Non-pigmented ciliary epithelial cell (primary cell): ENCODE results near the gene USB1.
"Not testable (repeated sequence)": the region's sequence is repeated elsewhere in the genome, so short reads cannot be mapped to it uniquely, and the experiment has no call there.

Source experiments
- DNase-seq: peaks from one replicate; pipeline ENCODE4 v3.0.0-alpha.2; 2010; ENCODE audit warnings: low read depth

The USB1 gene

DNA sequence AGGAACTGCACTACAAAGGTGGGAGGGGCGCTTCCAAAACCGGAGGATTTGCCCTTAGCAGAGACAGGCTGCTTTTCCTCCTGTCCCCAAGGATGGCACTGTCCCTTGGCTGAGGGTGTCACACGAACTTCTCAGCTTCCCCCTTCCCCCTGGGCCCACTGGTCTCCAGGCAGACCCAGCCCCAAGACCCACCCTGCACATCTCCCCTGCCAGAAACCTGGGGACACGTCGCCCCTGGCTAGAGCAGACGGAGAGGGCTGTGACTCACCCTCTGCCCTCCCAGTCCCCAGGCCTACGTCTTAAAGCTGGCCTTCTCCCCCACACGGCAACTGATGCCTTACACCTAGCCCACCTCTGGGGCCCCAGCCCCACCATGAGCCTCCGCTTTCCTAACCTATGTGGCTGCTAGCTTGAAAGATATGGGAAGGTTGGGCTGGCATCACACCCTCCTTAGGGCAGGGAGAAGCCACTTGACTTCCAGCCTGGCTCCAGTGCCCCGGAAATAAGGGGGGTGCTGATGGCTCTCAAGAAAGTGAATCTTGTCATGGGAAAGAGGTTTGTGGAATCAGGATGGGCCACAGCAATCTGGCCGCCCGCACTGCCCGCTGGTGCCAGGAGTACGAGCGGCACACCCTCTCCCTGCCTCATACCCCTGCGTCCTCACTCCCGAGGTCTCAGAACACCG lies 5.3 kb upstream of the USB1 start:
- DNase-seq: no peak

DNA sequence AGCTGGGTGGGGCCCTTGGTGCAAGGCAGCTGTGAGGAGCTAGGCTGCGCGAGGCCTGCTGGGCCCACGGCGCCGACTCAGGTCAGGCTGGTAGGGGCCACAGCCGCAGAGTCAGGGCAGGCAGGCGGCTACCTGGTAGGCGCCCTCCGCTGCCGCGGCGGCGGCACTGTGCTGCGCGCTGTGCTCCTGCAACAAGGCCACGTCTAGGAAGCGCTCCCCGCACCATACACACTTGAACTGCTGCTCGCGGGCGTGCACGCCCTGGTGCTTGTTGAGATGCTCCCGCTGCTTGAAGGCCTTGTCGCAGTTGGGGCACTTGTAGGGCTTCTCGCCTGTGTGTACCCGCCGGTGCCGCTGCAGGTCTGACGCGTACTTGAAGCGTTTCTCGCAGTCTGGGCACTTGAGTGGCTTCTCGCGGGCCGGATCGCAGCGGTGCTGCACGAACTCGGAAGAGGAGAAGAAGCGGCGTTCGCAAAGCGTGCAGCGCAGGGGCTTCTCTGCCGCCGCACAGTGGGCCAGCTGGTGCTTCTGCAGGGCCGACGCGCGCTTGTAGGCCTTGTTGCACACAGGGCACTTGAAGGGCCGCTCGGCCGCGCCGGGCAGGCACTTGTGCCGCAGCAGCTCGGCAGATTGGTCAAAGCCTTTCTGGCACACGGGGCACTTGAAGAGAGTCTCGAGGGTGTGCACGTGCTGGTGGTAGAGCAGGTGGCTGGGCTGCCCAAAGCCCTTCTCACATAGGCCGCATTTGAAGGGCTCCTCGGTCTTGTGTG lies 4.6 kb upstream of the USB1 start:
- no peak for DNase-seq

DNA sequence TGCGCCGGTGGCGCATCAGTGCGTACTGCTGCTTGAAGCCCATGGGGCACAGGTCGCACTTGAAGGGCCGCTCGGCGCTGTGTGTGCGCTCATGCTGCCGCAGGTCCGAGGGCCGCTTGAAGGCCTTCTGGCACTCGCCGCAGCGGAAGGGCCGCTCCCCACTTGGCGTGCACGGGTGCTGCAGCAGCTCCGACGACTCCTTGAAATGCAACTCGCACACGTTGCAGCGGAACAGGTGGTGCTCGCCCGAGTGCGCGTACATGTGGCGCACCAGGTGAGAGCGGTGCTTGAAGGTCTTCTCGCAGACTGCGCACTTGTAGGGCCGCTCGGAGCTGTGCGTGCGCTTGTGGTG lies 4.1 kb upstream of the USB1 start:
- no peak for DNase-seq

DNA sequence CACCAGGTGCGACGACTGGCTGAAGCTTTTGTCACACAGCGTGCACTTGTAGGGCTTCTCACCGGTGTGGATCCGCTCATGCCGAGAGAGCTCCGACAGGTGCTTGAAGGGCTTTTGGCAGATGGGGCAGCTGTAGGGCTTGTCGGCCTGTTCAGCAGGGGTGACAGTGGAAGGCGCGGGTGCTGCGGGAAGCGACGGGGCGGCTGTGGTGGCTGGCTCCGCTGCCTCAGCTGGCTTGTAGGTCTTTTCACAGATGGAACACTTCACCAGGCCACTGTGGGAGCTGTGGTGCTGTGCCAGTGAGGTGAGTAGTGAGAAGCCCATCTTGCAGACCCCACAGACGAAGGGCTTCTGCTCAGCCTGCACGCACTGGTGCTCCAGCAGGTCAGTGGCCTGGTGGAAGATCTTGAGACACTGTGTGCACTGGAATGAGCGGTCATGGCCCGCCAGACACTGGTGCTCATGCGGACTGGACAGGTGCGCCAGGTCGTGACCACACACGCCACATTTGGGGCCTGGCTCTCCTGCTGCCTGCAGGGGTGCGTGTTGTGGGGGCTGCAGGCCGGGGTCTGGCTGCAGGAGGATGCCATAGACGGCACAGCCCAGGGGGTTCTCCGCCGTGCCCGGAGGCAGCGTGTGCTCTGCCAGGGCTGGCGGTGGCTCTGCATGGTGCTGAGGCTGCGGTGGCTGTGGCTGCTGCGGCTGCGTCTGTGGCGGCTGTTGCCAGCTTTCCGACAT lies 3.5 kb upstream of the USB1 start:
- DNase-seq: no peak

DNA sequence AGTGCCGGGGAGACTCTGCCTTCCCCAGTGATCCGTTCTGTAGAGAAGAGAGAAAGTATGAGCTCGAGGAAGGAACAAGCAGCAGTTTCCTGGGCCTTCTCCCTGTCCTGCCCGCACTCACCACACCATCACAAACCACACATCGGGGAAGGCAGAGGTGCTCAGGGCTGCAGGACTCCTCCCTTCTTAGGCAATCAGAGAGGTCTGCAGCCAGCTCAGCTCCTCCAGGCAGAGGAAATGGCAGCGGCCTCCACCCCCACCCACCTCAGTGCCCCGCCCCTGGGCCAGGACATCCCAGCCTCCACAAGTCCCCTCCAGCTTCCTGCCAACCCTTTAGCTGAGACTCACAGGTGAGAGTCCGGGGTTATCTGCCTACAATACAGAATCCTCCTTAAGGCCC lies 2.7 kb upstream of the USB1 start:
- DNase-seq: no peak

DNA sequence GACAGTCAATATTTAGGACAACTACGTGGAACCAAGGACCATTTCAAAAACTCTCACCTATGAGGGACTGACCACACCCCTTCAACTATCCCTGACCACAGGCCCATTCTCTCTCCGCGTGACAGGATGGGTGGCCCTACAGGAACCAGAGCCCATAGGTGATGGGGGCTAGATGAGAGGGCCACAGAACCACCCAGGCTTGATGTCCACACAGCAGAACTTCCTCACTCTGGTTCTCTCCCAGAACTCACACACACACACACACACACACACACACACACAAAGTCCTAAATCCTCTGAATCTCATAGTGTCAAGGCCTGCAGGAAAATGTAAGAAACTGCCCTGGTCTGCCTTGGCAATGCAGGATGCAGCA lies 2.2 kb upstream of the USB1 start:
- no peak for DNase-seq

DNA sequence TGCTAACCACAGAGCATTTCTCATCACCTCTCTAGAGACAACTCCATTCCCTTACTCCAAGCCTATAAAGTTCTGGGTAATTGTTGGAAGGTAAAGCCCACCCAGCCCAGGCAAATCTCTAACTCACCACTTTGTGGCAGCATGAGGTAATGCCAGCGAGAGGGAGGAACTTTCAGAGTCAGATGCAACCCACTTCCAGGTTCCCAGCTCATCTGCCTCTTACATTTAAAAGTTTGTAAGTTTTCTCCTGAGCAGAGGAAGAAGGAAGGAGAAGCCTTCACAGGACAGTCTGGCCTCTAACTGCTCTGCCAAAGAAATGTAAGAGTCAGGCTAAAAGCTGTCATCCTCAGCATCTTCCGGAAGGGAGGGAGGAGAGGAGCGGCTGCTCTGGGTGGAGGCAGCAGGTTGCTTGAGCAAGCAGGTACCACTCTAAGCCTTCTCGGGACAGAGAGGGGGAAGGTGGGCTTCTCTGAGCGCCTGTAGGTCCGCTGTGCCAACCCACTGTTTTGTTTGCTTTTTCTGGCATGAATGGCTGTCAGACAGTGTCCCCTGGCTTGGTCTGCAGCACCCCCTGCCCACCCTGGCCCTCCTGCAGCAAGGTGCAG lies 1.7 kb upstream of the USB1 start:
- DNase-seq: no peak

DNA sequence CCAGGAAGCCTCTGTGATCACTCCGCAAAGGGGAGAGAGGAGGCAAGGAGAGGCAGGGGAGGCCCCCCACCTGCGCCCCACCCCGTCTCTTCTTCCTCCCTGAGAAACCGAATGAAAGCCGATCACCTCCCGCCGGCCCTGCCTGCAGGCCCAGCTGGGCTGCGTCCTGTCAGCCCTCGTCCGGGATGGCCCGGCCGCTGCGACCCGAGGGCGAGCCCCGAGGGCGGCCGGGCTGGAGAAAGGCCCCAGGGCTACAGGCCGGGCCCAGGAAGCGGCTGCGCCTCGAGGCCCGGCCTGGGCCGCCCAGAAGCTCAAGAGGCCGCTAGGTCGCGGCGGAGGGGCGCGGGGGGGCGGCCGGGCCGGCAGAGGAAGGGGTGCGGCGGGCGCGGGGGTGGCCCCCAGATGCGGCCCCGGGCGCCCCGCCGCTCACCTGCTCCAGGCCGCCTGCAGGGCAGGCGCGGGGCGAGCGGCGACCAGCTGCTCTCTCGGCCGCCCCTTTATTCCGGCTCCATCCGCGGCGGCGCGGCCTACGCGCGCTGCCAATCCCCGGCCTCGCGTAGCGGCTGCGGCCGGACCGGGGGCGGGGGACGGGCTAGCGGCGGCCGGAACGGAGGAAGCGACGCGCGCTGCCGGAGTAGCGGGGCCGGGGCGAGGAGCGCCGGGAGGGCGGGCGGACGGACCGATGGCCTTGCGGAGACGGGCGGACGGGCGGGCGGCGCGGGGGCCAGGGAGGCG lies 1.1 kb upstream of the USB1 start, which contains the start of gene ZNF319:
Gene ZNF319, minus strand, starts transcription at position 702 of the 735 bp plus-strand sequence. CDS start 2,407 bp downstream, outside the sequence.
- DNase-seq: no peak

DNA sequence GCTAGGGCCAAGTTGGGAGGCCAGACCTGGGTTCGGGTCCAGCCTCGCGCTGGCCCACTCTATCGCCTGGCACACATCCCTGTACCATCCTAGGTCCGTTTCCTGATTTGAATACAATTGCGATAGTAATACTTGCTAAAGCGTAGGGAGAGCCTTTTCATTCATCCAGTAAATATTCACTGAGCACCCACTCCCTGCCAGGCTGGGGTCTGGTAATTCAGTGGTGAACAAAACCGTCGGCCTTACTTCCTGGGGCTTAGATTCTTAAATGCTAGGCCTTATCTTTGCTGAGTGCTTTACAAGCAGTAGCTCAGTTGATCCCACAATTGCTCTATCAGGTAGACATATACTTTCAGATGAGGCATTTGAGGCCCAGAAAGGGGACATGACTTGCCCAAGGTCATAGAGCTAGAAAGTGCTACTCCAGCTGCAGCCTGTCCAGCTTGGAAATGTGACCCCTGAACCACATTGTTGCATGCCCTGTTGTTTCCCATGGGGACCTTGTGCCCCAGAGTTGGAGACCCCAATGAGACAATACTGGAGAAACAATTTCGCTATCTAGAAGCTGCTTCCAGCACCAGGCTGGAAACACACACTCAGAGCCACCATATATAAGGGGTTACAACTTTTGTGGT lies 691 bp downstream of the USB1 start:
- no peak for DNase-seq

DNA sequence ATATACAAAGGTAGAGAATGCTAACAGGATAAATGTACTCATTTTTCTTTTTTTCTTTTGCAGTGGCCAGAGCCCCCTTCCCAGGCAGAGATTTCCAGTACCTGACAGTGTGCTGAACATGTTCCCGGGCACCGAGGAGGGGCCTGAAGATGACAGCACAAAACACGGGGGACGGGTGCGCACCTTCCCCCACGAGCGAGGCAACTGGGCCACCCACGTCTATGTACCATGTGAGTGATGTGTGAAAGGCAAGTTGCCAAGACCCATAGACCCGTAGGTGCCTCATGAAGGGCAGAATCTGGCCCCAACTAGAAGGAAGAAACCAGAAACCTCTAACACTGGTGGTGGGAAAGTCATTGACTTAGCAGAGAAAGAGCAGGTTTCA lies 1.2 kb downstream of the USB1 start:
- DNase-seq: no peak

DNA sequence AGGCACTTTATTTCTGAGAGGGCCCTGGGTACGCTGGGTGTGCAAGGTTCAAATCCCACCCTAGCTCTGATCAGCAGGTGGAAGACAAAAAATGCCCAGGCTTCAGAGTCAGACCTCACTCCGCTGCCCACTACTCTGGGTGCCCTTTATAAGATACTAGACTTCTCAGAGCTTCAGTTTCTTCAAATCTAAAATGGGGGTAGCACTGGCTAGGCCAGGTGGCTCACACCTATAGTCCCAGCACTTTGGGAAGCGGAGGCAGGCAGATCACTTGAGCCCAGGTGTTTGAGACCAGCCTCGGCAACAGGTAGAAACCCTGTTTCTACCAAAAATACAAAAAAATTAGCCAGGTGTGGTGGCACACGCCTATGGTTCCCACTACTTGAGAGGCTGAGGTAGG lies 1.7 kb downstream of the USB1 start:
- DNase-seq: no peak

DNA sequence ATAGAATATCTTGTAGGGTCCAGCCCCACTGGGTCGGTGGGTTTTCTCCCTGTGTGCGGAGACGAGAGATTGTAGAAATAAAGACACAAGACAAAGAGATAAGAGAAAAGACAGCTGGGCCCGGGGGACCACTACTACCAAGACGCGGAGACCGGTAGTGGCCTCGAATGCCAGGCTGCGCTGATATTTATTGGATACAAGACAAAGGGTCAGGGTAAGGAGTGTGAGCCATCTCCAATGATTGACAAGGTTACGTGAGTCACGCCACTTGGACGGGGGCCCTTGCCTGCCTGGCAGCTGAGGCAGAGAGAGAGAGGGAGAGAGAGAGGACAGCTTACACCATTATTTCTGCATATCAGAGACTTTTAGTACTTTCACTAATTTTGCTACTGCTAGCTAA lies 3.5 kb downstream of the USB1 start:
- not testable (repeated sequence) for DNase-seq

DNA sequence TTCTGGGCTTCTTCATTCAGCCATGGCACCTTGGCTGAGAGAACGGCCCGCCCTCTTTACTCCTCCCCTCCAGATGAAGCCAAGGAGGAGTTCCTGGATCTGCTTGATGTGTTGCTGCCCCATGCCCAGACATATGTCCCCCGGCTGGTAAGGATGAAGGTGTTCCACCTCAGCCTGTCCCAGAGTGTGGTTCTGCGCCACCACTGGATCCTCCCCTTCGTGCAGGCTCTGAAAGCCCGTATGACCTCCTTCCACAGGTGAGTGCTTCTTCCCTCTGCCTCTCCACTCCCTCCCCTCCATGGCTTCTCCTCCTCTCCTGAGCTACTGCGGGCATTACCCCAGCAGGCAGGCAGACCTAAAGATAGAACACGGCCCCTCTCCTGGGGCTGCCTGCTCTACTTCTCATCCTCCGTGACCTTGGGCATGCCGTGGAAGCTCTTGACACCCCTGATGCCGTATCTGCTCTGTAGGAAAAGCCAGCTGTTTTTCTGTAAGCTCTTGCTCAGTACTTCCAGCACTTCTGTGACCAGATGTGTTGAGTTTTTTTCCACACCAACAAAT lies 8.7 kb downstream of the USB1 start:
- no peak for DNase-seq

DNA sequence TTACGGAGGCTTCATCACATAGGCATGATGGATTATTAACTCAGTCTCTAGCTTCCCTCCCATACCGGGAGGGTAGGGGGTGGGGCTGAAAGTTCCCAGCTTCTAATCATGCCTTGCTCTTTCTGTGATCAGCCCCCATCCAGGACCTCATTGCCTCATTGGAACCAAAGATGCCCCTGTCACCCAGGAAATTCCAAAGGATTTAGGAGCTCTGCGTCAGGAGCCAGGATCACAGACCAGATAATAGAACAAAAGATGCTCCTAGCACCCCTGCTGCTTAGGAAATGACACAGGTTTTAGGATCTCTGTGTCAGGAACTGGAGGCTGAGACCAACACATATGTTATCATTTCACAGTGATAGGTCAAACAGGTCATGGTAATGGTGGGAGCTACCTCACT lies 9.7 kb downstream of the USB1 start:
- DNase-seq: no peak

DNA sequence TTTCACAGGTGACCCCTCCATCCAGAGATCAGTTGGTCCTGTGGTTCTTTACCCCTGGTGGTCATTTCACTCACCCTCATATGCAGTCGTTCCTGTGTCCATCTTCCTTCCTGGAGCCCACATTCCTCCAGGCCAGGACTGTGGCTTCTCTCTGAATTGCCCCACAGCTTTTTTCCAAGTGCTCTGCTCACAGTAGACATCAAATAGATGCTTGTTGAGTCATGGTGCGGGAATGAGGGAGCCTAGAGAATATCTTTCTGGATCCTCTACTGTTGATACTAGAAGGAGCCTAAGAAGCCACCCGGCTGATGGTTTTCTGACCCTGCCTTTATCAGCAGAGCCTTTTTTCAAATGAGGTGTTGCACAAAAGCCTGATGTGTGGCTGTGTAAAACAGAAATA lies 10.4 kb downstream of the USB1 start:
- peak; percentile 43 for DNase-seq

DNA sequence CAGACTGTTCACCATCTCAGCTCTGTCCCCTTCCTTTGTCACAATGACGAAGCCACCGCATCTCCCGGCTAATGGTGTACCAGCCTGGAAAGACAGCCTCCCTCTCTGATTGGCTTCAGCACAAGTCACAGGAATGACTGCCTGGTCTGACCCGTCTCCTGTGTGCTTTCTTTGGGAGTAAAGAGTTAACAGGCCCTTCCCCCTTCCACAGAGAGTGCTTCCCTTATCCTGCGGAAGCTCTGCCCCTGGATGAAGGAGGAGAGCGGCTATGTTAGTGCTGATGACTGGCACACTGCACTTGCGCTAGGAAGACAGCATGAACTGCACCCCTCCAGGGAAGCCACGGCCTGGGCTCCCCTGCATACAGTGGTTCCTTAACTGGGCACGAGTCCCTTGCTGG lies 11.3 kb downstream of the USB1 start:
- no peak for DNase-seq

DNA sequence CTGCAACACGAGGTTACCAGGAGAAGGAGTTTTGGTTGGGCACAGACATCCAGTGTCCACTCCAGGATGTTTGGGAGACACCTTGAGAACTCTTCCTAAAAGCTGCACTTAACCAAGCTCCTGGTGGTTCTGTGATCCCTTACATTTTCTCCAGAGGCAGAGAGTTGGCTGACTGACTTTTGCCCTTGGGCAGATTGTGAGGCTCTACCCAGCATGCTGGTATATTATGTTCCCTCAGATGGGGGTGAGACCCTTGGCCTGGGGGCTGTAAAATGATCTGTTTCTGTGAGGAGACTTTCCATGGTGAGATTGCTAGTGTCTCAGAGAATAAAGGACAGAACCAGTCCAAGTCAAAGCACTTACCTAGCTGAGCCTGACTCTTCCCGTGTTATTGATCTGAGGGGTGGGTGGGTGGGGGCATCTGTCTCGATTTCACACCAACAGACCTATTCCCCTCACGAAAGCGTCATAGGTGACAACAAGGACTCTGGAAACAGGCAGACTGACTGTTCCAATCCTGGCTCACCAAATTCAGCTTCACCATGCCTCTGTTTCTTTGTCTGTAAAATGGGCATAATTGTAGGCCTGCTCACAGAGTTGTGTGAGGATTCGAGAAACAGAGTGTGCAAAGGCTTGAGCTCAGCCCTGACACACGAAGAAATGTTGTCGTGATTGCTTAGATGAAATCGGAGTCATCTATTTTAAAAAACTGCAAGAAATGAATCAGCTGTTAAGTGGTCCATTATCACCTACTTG lies 12.2 kb downstream of the USB1 start:
- DNase-seq: no peak

DNA sequence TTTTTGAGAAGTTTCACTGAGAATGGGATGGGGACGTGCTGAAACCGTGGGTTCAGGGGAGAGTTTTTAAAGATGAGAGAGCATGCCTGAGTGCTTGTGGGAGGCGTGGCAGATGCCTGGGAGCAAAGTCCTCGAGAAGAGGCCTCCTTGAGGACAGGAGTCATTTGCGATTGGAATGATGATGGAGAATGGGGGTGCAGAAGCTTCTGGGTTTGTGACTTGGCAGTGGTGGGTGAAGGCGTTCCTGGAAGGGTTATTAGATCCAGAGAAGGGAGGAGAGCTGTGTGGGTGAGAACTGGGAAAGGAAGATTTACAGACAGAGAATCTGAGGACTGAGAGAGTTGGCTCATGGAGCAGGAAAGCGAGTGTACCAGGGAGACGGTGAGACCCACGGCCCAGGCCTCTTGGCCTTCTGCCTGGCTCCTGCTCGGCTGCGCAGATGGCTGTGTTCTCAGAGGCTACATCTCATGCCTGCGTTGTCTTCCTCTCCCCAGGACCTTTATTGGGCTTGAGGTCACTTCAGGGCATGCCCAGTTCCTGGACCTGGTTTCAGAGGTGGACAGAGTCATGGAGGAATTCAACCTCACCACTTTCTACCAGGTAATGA lies 15.7 kb downstream of the USB1 start:
- DNase-seq: no peak

DNA sequence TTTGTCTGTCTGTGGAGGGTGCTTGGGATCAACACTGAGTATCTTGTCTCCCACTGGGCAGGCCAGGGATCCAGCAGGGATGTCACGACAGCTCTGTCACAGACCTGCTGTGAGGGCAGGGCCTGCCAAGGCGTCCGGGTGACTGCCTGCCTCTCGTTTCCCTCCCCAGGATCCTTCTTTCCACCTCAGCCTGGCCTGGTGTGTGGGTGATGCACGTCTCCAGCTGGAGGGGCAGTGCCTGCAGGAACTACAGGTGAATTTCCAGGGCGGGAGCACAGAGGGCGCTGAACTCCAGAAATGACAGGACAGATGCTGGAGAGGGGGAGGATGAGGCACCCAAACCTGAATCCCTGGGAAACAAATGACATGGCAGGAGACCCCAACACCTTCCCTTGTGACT lies 17.6 kb downstream of the USB1 start:
- no peak for DNase-seq

DNA sequence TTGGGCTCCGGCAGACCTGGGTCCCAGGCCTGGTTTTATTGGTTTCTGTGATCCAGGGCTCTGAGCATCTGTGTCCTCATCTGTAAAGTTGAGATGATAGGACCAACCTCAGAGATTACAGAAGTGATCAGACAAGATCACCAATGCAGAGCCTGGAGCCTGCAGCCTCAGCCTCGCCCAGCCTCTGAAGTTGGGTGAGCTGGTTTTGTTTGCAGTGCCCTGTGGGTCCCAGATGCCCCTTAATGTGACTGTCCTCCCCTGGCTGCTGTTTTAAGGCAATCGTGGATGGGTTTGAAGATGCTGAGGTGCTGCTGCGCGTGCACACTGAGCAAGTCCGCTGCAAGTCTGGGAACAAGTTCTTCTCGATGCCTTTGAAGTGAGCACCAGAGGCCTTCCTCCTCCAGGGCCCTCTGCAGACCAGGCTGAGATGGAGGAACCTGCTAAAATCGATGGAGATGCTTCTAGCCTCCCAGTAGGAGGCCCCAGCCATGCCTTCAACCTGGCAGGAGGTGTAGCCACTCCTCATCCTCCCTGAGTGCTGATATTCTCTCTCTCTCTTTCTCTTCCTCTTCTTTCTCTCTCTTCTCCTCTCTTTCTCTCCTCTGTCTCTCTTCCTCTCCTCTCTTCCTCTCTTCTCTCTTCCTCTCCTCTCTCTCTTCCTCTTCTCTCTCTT lies 18.8 kb downstream of the USB1 start:
- no peak for DNase-seq
